Transverse colon (tissue), 4 donors: ENCODE results near the gene VAV2.

Source experiments
- POLR2A ChIP-seq: fragments of 450-650 bp; IDR thresholded peaks from one replicate; pipeline ENCODE4 v1.6.1; 2016; ENCODE audit warnings: antibody characterized with exemption, mild to moderate bottlenecking, moderate library complexity
- POLR2AphosphoS5 ChIP-seq, 3 donors: sonication (generic); formaldehyde crosslinking; IDR thresholded peaks; one replicate each; pipeline ENCODE4 v1.6.1; 2016; ENCODE audit warnings: antibody characterized with exemption in 3 of 3
- TF ChIP-seq, protein P1 (sequence below), 5 experiments: fragments of 200-600 bp in 3 of 5; fragments of 450-650 bp in 2 of 5; sonication (generic) in 3 of 5; IDR thresholded peaks; 1 replicate in 2 of 5; 2 replicates in 3 of 5; pipeline ENCODE4 v1.5.1; 2016 to 2017; ENCODE audit warnings: antibody characterized with exemption in 5 of 5, inconsistent platforms in 3 of 5, mild to moderate bottlenecking in 2 of 5, moderate library complexity in 1 of 5

DNA sequence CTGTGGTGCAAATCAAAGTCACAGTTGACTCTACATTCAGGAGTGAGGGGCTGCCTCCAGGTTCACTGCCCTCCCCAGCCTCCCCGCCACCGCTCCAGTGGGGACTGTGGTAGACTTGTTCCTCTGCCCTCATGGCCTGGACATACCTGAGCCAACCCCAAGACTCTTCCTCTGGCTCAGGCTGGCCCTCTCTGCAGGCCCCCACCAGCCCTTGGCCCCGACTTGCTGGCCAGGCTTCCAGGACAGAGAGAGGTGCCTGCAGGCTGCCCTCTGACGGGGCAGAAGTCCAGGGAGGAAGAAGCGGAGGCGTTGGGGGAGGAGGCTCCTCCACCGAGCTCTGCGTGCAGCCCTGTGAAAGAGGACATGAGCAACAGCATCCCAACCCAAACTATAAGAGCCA lies 251.2 kb downstream of the VAV2 start:
- TF ChIP-seq POLR2AphosphoS5 (IDR thresholded peaks at IDR 0.05) (no peak), POLR2A (no peak)
- TF ChIP-seq, protein P1, sequence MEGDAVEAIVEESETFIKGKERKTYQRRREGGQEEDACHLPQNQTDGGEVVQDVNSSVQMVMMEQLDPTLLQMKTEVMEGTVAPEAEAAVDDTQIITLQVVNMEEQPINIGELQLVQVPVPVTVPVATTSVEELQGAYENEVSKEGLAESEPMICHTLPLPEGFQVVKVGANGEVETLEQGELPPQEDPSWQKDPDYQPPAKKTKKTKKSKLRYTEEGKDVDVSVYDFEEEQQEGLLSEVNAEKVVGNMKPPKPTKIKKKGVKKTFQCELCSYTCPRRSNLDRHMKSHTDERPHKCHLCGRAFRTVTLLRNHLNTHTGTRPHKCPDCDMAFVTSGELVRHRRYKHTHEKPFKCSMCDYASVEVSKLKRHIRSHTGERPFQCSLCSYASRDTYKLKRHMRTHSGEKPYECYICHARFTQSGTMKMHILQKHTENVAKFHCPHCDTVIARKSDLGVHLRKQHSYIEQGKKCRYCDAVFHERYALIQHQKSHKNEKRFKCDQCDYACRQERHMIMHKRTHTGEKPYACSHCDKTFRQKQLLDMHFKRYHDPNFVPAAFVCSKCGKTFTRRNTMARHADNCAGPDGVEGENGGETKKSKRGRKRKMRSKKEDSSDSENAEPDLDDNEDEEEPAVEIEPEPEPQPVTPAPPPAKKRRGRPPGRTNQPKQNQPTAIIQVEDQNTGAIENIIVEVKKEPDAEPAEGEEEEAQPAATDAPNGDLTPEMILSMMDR (IDR thresholded peaks at IDR 0.05) = no peak
